H9 (cell line): Measurements from ENCODE around the gene SCYGR4. TPM values are rescaled to one million over a fixed set of nuclear protein-coding genes. Genes with fewer than 3 reads are reported as not detected.

Experiments
- DNase-seq: peaks from one replicate; pipeline ENCODE4 v3.0.0-alpha.2; 2017
- H2AFZ ChIP-seq: one replicate; pipeline ENCODE4 v1.6.1; 2013; ENCODE audit warnings: mild to moderate bottlenecking, low read length, control low read depth, moderate library complexity
- H2AK5ac ChIP-seq: 2 replicates; pipeline ENCODE4 v1.6.1; 2013; ENCODE audit warnings: low read length, control low read depth, mixed read lengths; ENCODE audit not compliant: insufficient read length
- H2BK120ac ChIP-seq: one replicate; pipeline ENCODE4 v1.6.1; 2013; ENCODE audit warnings: low read depth, mild to moderate bottlenecking, low read length, control low read depth, inconsistent platforms; ENCODE audit not compliant: poor library complexity, severe bottlenecking
- H2BK12ac ChIP-seq: 2 replicates; pipeline ENCODE4 v1.6.1; 2013; ENCODE audit warnings: low read length, control low read depth, mixed read lengths, low read depth; ENCODE audit not compliant: insufficient read length
- H2BK15ac ChIP-seq: 2 replicates; pipeline ENCODE4 v1.6.1; 2013; ENCODE audit warnings: low read depth, low read length, control low read depth
- H2BK20ac ChIP-seq: one replicate; pipeline ENCODE4 v1.6.1; 2013; ENCODE audit warnings: low read depth, mild to moderate bottlenecking, low read length, control low read depth, inconsistent platforms; ENCODE audit not compliant: poor library complexity, severe bottlenecking
- H2BK5ac ChIP-seq: 2 replicates; pipeline ENCODE4 v1.6.1; 2013; ENCODE audit warnings: low read length, control low read depth, mixed read lengths; ENCODE audit not compliant: insufficient read length
- H3K14ac ChIP-seq: 2 replicates; pipeline ENCODE4 v1.6.1; 2013; ENCODE audit warnings: low read length, control low read depth; ENCODE audit not compliant: insufficient read depth
- H3K18ac ChIP-seq: 2 replicates; pipeline ENCODE4 v1.6.1; 2013; ENCODE audit warnings: low read depth, mild to moderate bottlenecking, mixed read lengths, low read length, control low read depth; ENCODE audit not compliant: insufficient read length
- H3K23ac ChIP-seq: 2 replicates; pipeline ENCODE4 v1.6.1; 2013; ENCODE audit warnings: low read length, control low read depth, mixed read lengths, low read depth; ENCODE audit not compliant: insufficient read length
- H3K23me2 ChIP-seq: 2 replicates; pipeline ENCODE4 v1.6.1; 2013; ENCODE audit warnings: low read depth, mild to moderate bottlenecking, mixed read lengths, low read length, control low read depth; ENCODE audit not compliant: insufficient read length, poor library complexity, severe bottlenecking
- H3K27ac ChIP-seq: 2 replicates; pipeline ENCODE4 v1.5.1; 2013; ENCODE audit warnings: low read length, control low read depth, mixed read lengths, low read depth; ENCODE audit not compliant: insufficient read length
- H3K27me3 ChIP-seq: 2 replicates; pipeline ENCODE4 v1.6.1; 2013; ENCODE audit warnings: low read length, control low read depth, inconsistent platforms; ENCODE audit not compliant: insufficient read depth
- H3K4ac ChIP-seq: 2 replicates; pipeline ENCODE4 v1.6.1; 2013; ENCODE audit warnings: low read depth, mild to moderate bottlenecking, control low read depth, inconsistent platforms, low read length, moderate library complexity
- H3K4me1 ChIP-seq: 2 replicates; pipeline ENCODE4 v1.6.1; 2013; ENCODE audit warnings: low read length, control low read depth, inconsistent platforms; ENCODE audit not compliant: insufficient read depth
- H3K4me2 ChIP-seq: 2 replicates; pipeline ENCODE4 v1.6.1; 2013; ENCODE audit warnings: low read length, control low read depth, mixed read lengths; ENCODE audit not compliant: insufficient read length, insufficient read depth
- H3K56ac ChIP-seq: 2 replicates; pipeline ENCODE4 v1.6.1; 2013; ENCODE audit warnings: low read depth, mild to moderate bottlenecking, mixed read lengths, low read length, control low read depth; ENCODE audit not compliant: insufficient read length
- H3K79me1 ChIP-seq: 2 replicates; pipeline ENCODE4 v1.6.1; 2013; ENCODE audit warnings: low read depth, mild to moderate bottlenecking, moderate library complexity, low read length, control low read depth, inconsistent platforms; ENCODE audit not compliant: insufficient read depth, poor library complexity, severe bottlenecking
- H3K79me2 ChIP-seq: 2 replicates; pipeline ENCODE4 v1.6.1; 2013; ENCODE audit warnings: low read length, control low read depth, inconsistent platforms; ENCODE audit not compliant: insufficient read depth
- H3K9ac ChIP-seq: 2 replicates; pipeline ENCODE4 v1.6.1; 2013; ENCODE audit warnings: low read length, control low read depth, mixed read lengths; ENCODE audit not compliant: insufficient read length; ENCODE audit errors: extremely low read depth
- H3K9me3 ChIP-seq: one replicate; pipeline ENCODE4 v1.6.1; 2013; ENCODE audit warnings: low read depth, low read length, inconsistent platforms; ENCODE audit not compliant: control insufficient read depth
- H3T11ph ChIP-seq: one replicate; pipeline ENCODE4 v1.6.1; 2013; ENCODE audit warnings: mild to moderate bottlenecking, low read length, control low read depth, inconsistent platforms
- H4K20me1 ChIP-seq: one replicate; pipeline ENCODE4 v1.6.1; 2013; ENCODE audit not compliant: control insufficient read depth, insufficient read length, insufficient read depth
- H4K5ac ChIP-seq: 2 replicates; pipeline ENCODE4 v1.6.1; 2013; ENCODE audit warnings: low read depth, mild to moderate bottlenecking, mixed read lengths, low read length, control low read depth; ENCODE audit not compliant: insufficient read length
- H4K8ac ChIP-seq: replicated peaks from 2 replicates; pipeline ENCODE4 v1.6.1; 2013; ENCODE audit warnings: low read length, control low read depth, mixed read lengths, low read depth; ENCODE audit not compliant: insufficient read length
- H4K91ac ChIP-seq: 2 replicates; pipeline ENCODE4 v1.6.1; 2013; ENCODE audit warnings: low read depth, mild to moderate bottlenecking, moderate library complexity, mixed read lengths, low read length, control low read depth; ENCODE audit not compliant: insufficient read length
- H3K27ac Mint-ChIP-seq, 3 experiments: 2 replicates in 2 of 3; 3 replicates in 1 of 3; pipeline ENCODE4 v1.8.0; 2020 to 2021; ENCODE audit warnings: mixed read lengths in 3 of 3, mild to moderate bottlenecking in 1 of 3, moderate library complexity in 1 of 3
- H3K27me3 Mint-ChIP-seq: 2 replicates; pipeline ENCODE4 v1.8.0; 2021; ENCODE audit warnings: low read depth, mild to moderate bottlenecking, moderate library complexity, mixed read lengths
- H3K36me3 Mint-ChIP-seq, 3 experiments: 2 replicates in 2 of 3; 3 replicates in 1 of 3; pipeline ENCODE4 v1.8.0; 2020 to 2021; ENCODE audit warnings: low read depth in 3 of 3, mixed read lengths in 3 of 3; ENCODE audit not compliant: insufficient read depth in 1 of 3
- H3K4me1 Mint-ChIP-seq, 2 experiments: 2 replicates each; pipeline ENCODE4 v1.8.0; 2020; ENCODE audit warnings: mixed read lengths in 2 of 2
- H3K4me3 Mint-ChIP-seq, 2 experiments: 2 replicates in 1 of 2; 3 replicates in 1 of 2; pipeline ENCODE4 v1.8.0; 2020 to 2021; ENCODE audit warnings: mild to moderate bottlenecking in 2 of 2, mixed read lengths in 2 of 2, moderate library complexity in 1 of 2
- H3K9me3 Mint-ChIP-seq, 2 experiments: 2 replicates in 1 of 2; 3 replicates in 1 of 2; pipeline ENCODE4 v1.8.0; 2020; ENCODE audit warnings: mild to moderate bottlenecking in 2 of 2, mixed read lengths in 2 of 2, moderate library complexity in 1 of 2
- CTCF ChIP-seq: fragments of 200-600 bp; sonication (generic); conservative IDR thresholded peaks from 3 replicates; pipeline ENCODE4 v1.8.0; 2021; ENCODE audit warnings: antibody characterized with exemption, mild to moderate bottlenecking
- total RNA-seq: library from RNA; stranded (reverse); gene quantifications from 2 replicates; pipeline ENCODE4 v1.2.1, GENCODE V29; 2021

Gene SCYGR4
- total RNA-seq, 1 experiment from 2014 or later: not detected

GRCh38 chr2:227623226-227623625 is 5.9 kb downstream of the SCYGR4 start:
- TF ChIP-seq CTCF: no peak
- Histone ChIP-seq H3K18ac (no peak overlapping the region), H3K79me1 (no peaks in the 10 kb centered on the region), H2AFZ (no peak overlapping the region), H2AK5ac (no peak overlapping the region), H4K20me1 (no peaks in the 10 kb centered on the region), H2BK5ac (no peak overlapping the region), H3K27ac (no peak overlapping the region), H3T11ph (no peak overlapping the region), H3K4me1 (no peaks in the 10 kb centered on the region; the same call in 1 of the 2 replicates), H2BK15ac (no peak overlapping the region), H3K56ac (no peak overlapping the region), H3K79me2 (no peaks in the 10 kb centered on the region), H4K91ac (no peak overlapping the region), H4K5ac (no peak overlapping the region), H3K23me2 (no peaks in the 10 kb centered on the region), H4K8ac (no peak overlapping the region), H2BK20ac (no peak overlapping the region), H3K9me3 (no peaks in the 10 kb centered on the region), H3K23ac (no peak overlapping the region), H3K4me2 (no peak overlapping the region), H3K9ac (no peak overlapping the region), H3K27me3 (no peaks in the 10 kb centered on the region), H2BK12ac (no peak overlapping the region), H2BK120ac (no peak overlapping the region), H3K4ac (no peak overlapping the region), H3K14ac (no peak overlapping the region)
- DNase-seq: no peak
- Mint-ChIP-seq H3K27ac (no peak overlapping the region), H3K4me1 (peaks cover 5 to 7% of the 10 kb centered on the region in 2 experiments), H3K36me3 (no peaks in the 10 kb centered on the region), H3K9me3 (no peaks in the 10 kb centered on the region), H3K4me3 (no peak overlapping the region), H3K27me3 (no peaks in the 10 kb centered on the region)
